RWPE2 (cell line): ENCODE results near the gene CHI3L1.

ENCODE experiments used
- ATAC-seq: fragments of 200-7000 bp; cut with Tn5 transposase; 3 replicates; pipeline ENCODE4 v1.9.1; 2021; ENCODE audit warnings: low read depth
- DNase-seq: peaks from one replicate; pipeline ENCODE4 v3.0.0-alpha.2; 2020; ENCODE audit warnings: low spot score
- H3K27ac ChIP-seq: fragments of 450-650 bp; 2 replicates; pipeline ENCODE4 v1.5.1; 2017; ENCODE audit warnings: mild to moderate bottlenecking; ENCODE audit not compliant: poor library complexity, severe bottlenecking
- H3K27me3 ChIP-seq: fragments of 250-450 bp; sonication (Bioruptor Pico); 2 replicates; pipeline ENCODE4 v1.5.1; 2021; ENCODE audit warnings: mild to moderate bottlenecking, moderate library complexity; ENCODE audit not compliant: insufficient read depth, poor library complexity, severe bottlenecking
- H3K36me3 ChIP-seq: fragments of 250-450 bp; sonication (Bioruptor Pico); 2 replicates; pipeline ENCODE4 v1.5.1; 2020; ENCODE audit warnings: low read depth, mild to moderate bottlenecking, moderate library complexity
- H3K4me1 ChIP-seq: fragments of 250-450 bp; sonication (Bioruptor Pico); 2 replicates; pipeline ENCODE4 v1.5.1; 2021; ENCODE audit warnings: mild to moderate bottlenecking, moderate library complexity; ENCODE audit not compliant: insufficient read depth, poor library complexity, severe bottlenecking
- H3K4me3 ChIP-seq: fragments of 250-450 bp; sonication (Bioruptor Pico); 2 replicates; pipeline ENCODE4 v1.5.1; 2021; ENCODE audit warnings: mild to moderate bottlenecking, moderate library complexity; ENCODE audit not compliant: severe bottlenecking
- H3K9me3 ChIP-seq: fragments of 250-450 bp; sonication (Bioruptor Pico); 2 replicates; pipeline ENCODE4 v1.5.1; 2021; ENCODE audit warnings: mild to moderate bottlenecking, moderate library complexity; ENCODE audit not compliant: severe bottlenecking
- CTCF ChIP-seq: fragments of 450-650 bp; IDR thresholded peaks from one replicate; pipeline ENCODE4 v1.5.1; 2017; ENCODE audit warnings: mild to moderate bottlenecking, moderate library complexity; ENCODE audit not compliant: poor library complexity, severe bottlenecking

CHI3L1 gene

GRCh38 chr1:203144661-203145060, 41.8 kb downstream of the CHI3L1 start:
- DNase-seq (no peak), ATAC-seq (peak; percentile 45; the same call in 2 of the 3 replicates)
- no peak for TF ChIP-seq CTCF
- H3K27ac ChIP-seq: no peak overlapping the region
- no peaks in the 10 kb centered on the region for H3K4me1 ChIP-seq
- H3K36me3 ChIP-seq: no peaks in the 10 kb centered on the region
- H3K27me3 ChIP-seq: no peaks in the 10 kb centered on the region
- H3K9me3 ChIP-seq: no peaks in the 10 kb centered on the region
- no peak overlapping the region for H3K4me3 ChIP-seq

- ATAC-seq (no peak), DNase-seq (no peak)
- H3K9me3 ChIP-seq: no peaks in the 10 kb centered on the region
- no peak overlapping the region for H3K27ac ChIP-seq
- H3K4me1 ChIP-seq: no peaks in the 10 kb centered on the region
- H3K4me3 ChIP-seq: no peak overlapping the region
- no peaks in the 10 kb centered on the region for H3K36me3 ChIP-seq
- TF ChIP-seq CTCF: no peak
- H3K27me3 ChIP-seq: no peaks in the 10 kb centered on the region
Measured at GRCh38 chr1:203143641-203144040, 42.9 kb downstream of the CHI3L1 start.

- H3K27ac ChIP-seq: no peak overlapping the region
- no peak for TF ChIP-seq CTCF
- no peak for ATAC-seq
Measured at GRCh38 chr1:203142684-203143408, 43.7 kb downstream of the CHI3L1 start.

GRCh38 chr1:203142124-203142523, 44.4 kb downstream of the CHI3L1 start:
- no peak overlapping the region for H3K27ac ChIP-seq
- no peaks in the 10 kb centered on the region for H3K9me3 ChIP-seq
- TF ChIP-seq CTCF: no peak
- H3K4me3 ChIP-seq: no peak overlapping the region
- H3K36me3 ChIP-seq: no peaks in the 10 kb centered on the region
- ATAC-seq: no peak
- DNase-seq: no peak
- H3K4me1 ChIP-seq: no peaks in the 10 kb centered on the region
- H3K27me3 ChIP-seq: no peaks in the 10 kb centered on the region

More at GRCh38 chr1:203142684-203143408, 43.7 kb downstream of the CHI3L1 start:
- Histone ChIP-seq H3K4me3 (no peak overlapping the region), H3K27me3 (no peaks in the 10 kb centered on the region), H3K4me1 (no peaks in the 10 kb centered on the region), H3K36me3 (no peaks in the 10 kb centered on the region), H3K9me3 (no peaks in the 10 kb centered on the region)
- DNase-seq: no peak
